Measurements from ENCODE around the gene ZNF410.

DNA sequence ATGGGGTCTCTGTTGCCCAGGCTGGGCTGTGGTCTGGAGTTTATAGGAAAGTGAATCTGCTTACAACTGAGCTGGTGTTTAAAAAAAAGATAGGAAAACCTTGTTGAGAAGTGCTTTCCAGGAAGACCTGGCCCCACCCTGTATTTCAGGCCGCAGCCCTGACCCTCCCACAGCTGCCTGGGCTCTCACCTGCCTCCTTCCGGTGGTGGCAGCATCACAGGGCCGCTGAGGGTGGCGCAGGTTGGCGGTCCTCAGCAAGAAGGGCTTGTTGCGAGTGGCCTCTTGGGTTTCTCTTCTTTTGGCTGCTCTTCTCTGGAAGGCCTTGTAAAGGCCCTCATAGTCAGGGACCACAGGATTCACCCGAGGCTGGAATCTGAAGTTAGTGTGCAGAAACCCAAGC lies 55.5 kb downstream of the ZNF410 start:
- TF ChIP-seq, protein P1, sequence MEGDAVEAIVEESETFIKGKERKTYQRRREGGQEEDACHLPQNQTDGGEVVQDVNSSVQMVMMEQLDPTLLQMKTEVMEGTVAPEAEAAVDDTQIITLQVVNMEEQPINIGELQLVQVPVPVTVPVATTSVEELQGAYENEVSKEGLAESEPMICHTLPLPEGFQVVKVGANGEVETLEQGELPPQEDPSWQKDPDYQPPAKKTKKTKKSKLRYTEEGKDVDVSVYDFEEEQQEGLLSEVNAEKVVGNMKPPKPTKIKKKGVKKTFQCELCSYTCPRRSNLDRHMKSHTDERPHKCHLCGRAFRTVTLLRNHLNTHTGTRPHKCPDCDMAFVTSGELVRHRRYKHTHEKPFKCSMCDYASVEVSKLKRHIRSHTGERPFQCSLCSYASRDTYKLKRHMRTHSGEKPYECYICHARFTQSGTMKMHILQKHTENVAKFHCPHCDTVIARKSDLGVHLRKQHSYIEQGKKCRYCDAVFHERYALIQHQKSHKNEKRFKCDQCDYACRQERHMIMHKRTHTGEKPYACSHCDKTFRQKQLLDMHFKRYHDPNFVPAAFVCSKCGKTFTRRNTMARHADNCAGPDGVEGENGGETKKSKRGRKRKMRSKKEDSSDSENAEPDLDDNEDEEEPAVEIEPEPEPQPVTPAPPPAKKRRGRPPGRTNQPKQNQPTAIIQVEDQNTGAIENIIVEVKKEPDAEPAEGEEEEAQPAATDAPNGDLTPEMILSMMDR (IDR thresholded peaks at IDR 0.05): no peak
- no peak for TF ChIP-seq POLR2A (IDR thresholded peaks at IDR 0.05)

All from testis (tissue), 2 donors.